Mesenchymal stem cell (in vitro differentiated cells and primary cell): ENCODE results near the gene WDR49.

Experiments
- DNase-seq: peaks from one replicate; pipeline ENCODE4 v3.0.0-alpha.2; 2013
- H2AFZ ChIP-seq: one replicate; pipeline ENCODE4 v1.6.1; 2013; ENCODE audit warnings: low read depth, mild to moderate bottlenecking, control low read depth, inconsistent platforms, low read length, moderate library complexity
- H2AK5ac ChIP-seq: 2 replicates; pipeline ENCODE4 v1.6.1; 2013; ENCODE audit warnings: low read length, moderate library complexity, mild to moderate bottlenecking, inconsistent platforms; ENCODE audit not compliant: severe bottlenecking
- H2BK120ac ChIP-seq: one replicate; pipeline ENCODE4 v1.6.1; 2013; ENCODE audit warnings: low read depth, mild to moderate bottlenecking, inconsistent platforms, low read length, moderate library complexity
- H2BK12ac ChIP-seq, 2 experiments: one replicate each; pipeline ENCODE4 v1.6.1; 2013; ENCODE audit warnings: inconsistent platforms in 2 of 2, low read length in 2 of 2, mild to moderate bottlenecking in 2 of 2, moderate library complexity in 2 of 2, control low read depth in 1 of 2
- H2BK15ac ChIP-seq: one replicate; pipeline ENCODE4 v1.6.1; 2013; ENCODE audit warnings: mild to moderate bottlenecking, low read depth, inconsistent platforms; ENCODE audit not compliant: poor library complexity, severe bottlenecking
- H2BK5ac ChIP-seq: 2 replicates; pipeline ENCODE4 v1.6.1; 2013; ENCODE audit warnings: low read depth, mild to moderate bottlenecking, low read length, control low read depth, inconsistent platforms; ENCODE audit not compliant: poor library complexity, severe bottlenecking
- H3K14ac ChIP-seq, 2 experiments: one replicate each; pipeline ENCODE4 v1.6.1; 2013; ENCODE audit warnings: inconsistent platforms in 2 of 2, low read length in 2 of 2, control low read depth in 1 of 2, mild to moderate bottlenecking in 1 of 2, moderate library complexity in 1 of 2
- H3K18ac ChIP-seq, 2 experiments: one replicate each; pipeline ENCODE4 v1.6.1; 2013; ENCODE audit warnings: inconsistent platforms in 2 of 2, low read length in 2 of 2, control low read depth in 1 of 2, low read depth in 1 of 2, mild to moderate bottlenecking in 1 of 2
- H3K23ac ChIP-seq, 2 experiments: one replicate each; pipeline ENCODE4 v1.6.1; 2013; ENCODE audit warnings: inconsistent platforms in 2 of 2, low read length in 2 of 2, mild to moderate bottlenecking in 2 of 2, moderate library complexity in 2 of 2, control low read depth in 1 of 2
- H3K27ac ChIP-seq: 2 replicates; pipeline ENCODE4 v1.5.1; 2013; ENCODE audit warnings: mild to moderate bottlenecking, moderate library complexity, low read length, control low read depth, inconsistent platforms; ENCODE audit not compliant: poor library complexity, severe bottlenecking
- H3K27me3 ChIP-seq, 2 experiments: 2 replicates each; pipeline versions ENCODE4 v1.6.1 to v1.7.0; 2013; ENCODE audit warnings: low read length in 2 of 2, mild to moderate bottlenecking in 2 of 2, moderate library complexity in 2 of 2, control low read depth in 1 of 2, inconsistent platforms in 1 of 2; ENCODE audit not compliant: control insufficient read depth in 1 of 2, insufficient read depth in 1 of 2
- H3K36me3 ChIP-seq, 2 experiments: 2 replicates each; pipeline versions ENCODE4 v1.6.1 to v1.7.0; 2013; ENCODE audit warnings: low read length in 2 of 2, control low read depth in 1 of 2, inconsistent platforms in 1 of 2, low read depth in 1 of 2, mild to moderate bottlenecking in 1 of 2; ENCODE audit not compliant: insufficient read depth in 2 of 2, control insufficient read depth in 1 of 2
- H3K4ac ChIP-seq, 2 experiments: one replicate each; pipeline ENCODE4 v1.6.1; 2013; ENCODE audit warnings: inconsistent platforms in 2 of 2, low read length in 2 of 2, mild to moderate bottlenecking in 2 of 2, moderate library complexity in 2 of 2, control low read depth in 1 of 2, low read depth in 1 of 2
- H3K4me1 ChIP-seq: 2 replicates; pipeline ENCODE4 v1.6.1; 2013; ENCODE audit warnings: low read depth, low read length, control low read depth; ENCODE audit not compliant: control insufficient read depth, insufficient read depth
- H3K4me2 ChIP-seq: 2 replicates; pipeline ENCODE4 v1.6.1; 2013; ENCODE audit warnings: low read length, mild to moderate bottlenecking, inconsistent platforms; ENCODE audit not compliant: poor library complexity, severe bottlenecking
- H3K4me3 ChIP-seq, 2 experiments: 2 replicates each; pipeline versions ENCODE4 v1.5.1 to v1.7.0; 2013; ENCODE audit warnings: low read length in 2 of 2, mild to moderate bottlenecking in 2 of 2, control low read depth in 1 of 2, low read depth in 1 of 2; ENCODE audit not compliant: insufficient read depth in 1 of 2
- H3K79me1 ChIP-seq: replicated peaks from 2 replicates; pipeline ENCODE4 v1.6.1; 2013; ENCODE audit warnings: mild to moderate bottlenecking, control low read depth, low read length, inconsistent platforms; ENCODE audit not compliant: poor library complexity, severe bottlenecking
- H3K9ac ChIP-seq: 2 replicates; pipeline ENCODE4 v1.7.0; 2013; ENCODE audit warnings: mild to moderate bottlenecking, low read length, moderate library complexity
- H3K9me3 ChIP-seq: 2 replicates; pipeline ENCODE4 v1.7.0; 2013; ENCODE audit warnings: mild to moderate bottlenecking, low read length; ENCODE audit not compliant: control insufficient read depth
- H4K8ac ChIP-seq: one replicate; pipeline ENCODE4 v1.6.1; 2013; ENCODE audit warnings: inconsistent platforms, mild to moderate bottlenecking, low read length, moderate library complexity
- H4K91ac ChIP-seq: one replicate; pipeline ENCODE4 v1.6.1; 2013; ENCODE audit warnings: mild to moderate bottlenecking, low read length, inconsistent platforms
- WGBS: methylation state at CpG from one replicate; pipeline ENCODE4 v1.1.7; 2013; ENCODE audit warnings: mixed read lengths; 5-methylcytosine and 5-hydroxymethylcytosine counted together

WDR49 gene

GRCh38 chr3:167480748-167481147 lies 173.0 kb downstream of the WDR49 start:
- no peak overlapping the region for H3K4me3 ChIP-seq

GRCh38 chr3:167473863-167474262 lies 179.9 kb downstream of the WDR49 start, which contains the start of gene SERPINI2:
SERPINI2 (minus strand) TSS chr3:167474042; CDS start chr3:167471834, 2,208 bp downstream.
- Histone ChIP-seq H3K4ac (no peak within 1 kb of the TSS), H2BK15ac (no peak within 1 kb of the TSS)

More at GRCh38 chr3:167480748-167481147, 173.0 kb downstream of the WDR49 start:
- Histone ChIP-seq H3K18ac (no peak overlapping the region), H4K8ac (no peak overlapping the region), H3K27me3 (no peaks in the 10 kb centered on the region), H2BK120ac (no peak overlapping the region), H2AK5ac (no peak overlapping the region), H3K79me1 (no peaks in the 10 kb centered on the region), H2BK15ac (no peak overlapping the region), H2AFZ (no peak overlapping the region), H3K36me3 (no peaks in the 10 kb centered on the region), H3K9ac (no peak overlapping the region), H4K91ac (no peak overlapping the region), H3K4ac (no peak overlapping the region), H2BK12ac (no peak overlapping the region), H3K4me1 (no peaks in the 10 kb centered on the region), H3K4me2 (no peak overlapping the region), H3K9me3 (no peaks in the 10 kb centered on the region), H3K14ac (no peak overlapping the region), H3K27ac (no peak overlapping the region), H2BK5ac (no peak overlapping the region), H3K23ac (no peak overlapping the region)
- WGBS: 79% methylated on average over 2 of the region's 2 CpGs
- DNase-seq: no peak

GRCh38 chr3:167469381-167469780 lies 184.4 kb downstream of the WDR49 start:
- Histone ChIP-seq H3K36me3 (no peaks in the 10 kb centered on the region), H3K23ac (no peak overlapping the region), H2AK5ac (no peak overlapping the region), H2BK12ac (no peak overlapping the region), H3K4me2 (no peak overlapping the region), H4K91ac (no peak overlapping the region), H3K4ac (no peak overlapping the region), H2BK15ac (no peak overlapping the region), H3K79me1 (no peaks in the 10 kb centered on the region), H3K27me3 (no peaks in the 10 kb centered on the region), H2BK5ac (no peak overlapping the region), H3K9me3 (no peaks in the 10 kb centered on the region), H2AFZ (no peak overlapping the region), H3K4me1 (no peaks in the 10 kb centered on the region), H3K9ac (no peak overlapping the region), H3K14ac (no peak overlapping the region), H3K4me3 (no peak overlapping the region), H3K18ac (no peak overlapping the region), H3K27ac (no peak overlapping the region), H4K8ac (no peak overlapping the region), H2BK120ac (no peak overlapping the region)
- no peak for DNase-seq
- WGBS: 100% methylated on average over 3 of the region's 3 CpGs

More at GRCh38 chr3:167473863-167474262, 179.9 kb downstream of the WDR49 start, which contains the start of gene SERPINI2:
- no peak within 1 kb of the TSS for H3K23ac ChIP-seq
- no peak within 1 kb of the TSS for H4K8ac ChIP-seq
- WGBS: 91% methylated on average over 2 of the region's 4 CpGs
- no peak within 1 kb of the TSS for H2AFZ ChIP-seq
- H3K4me1 ChIP-seq: no peaks in the 10 kb centered on the region
- H3K27ac ChIP-seq: no peak within 1 kb of the TSS
- H3K9ac ChIP-seq: no peak within 1 kb of the TSS
- DNase-seq: no peak
- no peak within 1 kb of the TSS for H2BK12ac ChIP-seq
- no peak within 1 kb of the TSS for H3K14ac ChIP-seq
- no peaks in the 10 kb centered on the region for H3K9me3 ChIP-seq
- H3K36me3 ChIP-seq: no peaks in the 10 kb centered on the region
- H4K91ac ChIP-seq: no peak within 1 kb of the TSS
- H2BK5ac ChIP-seq: no peak within 1 kb of the TSS
- H3K18ac ChIP-seq: no peak within 1 kb of the TSS
- no peak within 1 kb of the TSS for H3K4me2 ChIP-seq
- no peak within 1 kb of the TSS for H2BK120ac ChIP-seq
- H3K27me3 ChIP-seq: no peaks in the 10 kb centered on the region
- no peaks in the 10 kb centered on the region for H3K79me1 ChIP-seq
- no peak within 1 kb of the TSS for H3K4me3 ChIP-seq
- H2AK5ac ChIP-seq: no peak within 1 kb of the TSS

GRCh38 chr3:167467848-167468611 lies 185.7 kb downstream of the WDR49 start:
- no peaks in the 10 kb centered on the region for H3K27me3 ChIP-seq
- no peak overlapping the region for H3K9ac ChIP-seq
- no peak for DNase-seq
- no peak overlapping the region for H3K4ac ChIP-seq
- H2BK120ac ChIP-seq: no peak overlapping the region
- H4K91ac ChIP-seq: no peak overlapping the region
- no peak overlapping the region for H2AFZ ChIP-seq
- H3K4me1 ChIP-seq: no peaks in the 10 kb centered on the region
- no peak overlapping the region for H3K18ac ChIP-seq
- no peak overlapping the region for H2BK15ac ChIP-seq
- H2AK5ac ChIP-seq: no peak overlapping the region
- H3K23ac ChIP-seq: no peak overlapping the region
- no peak overlapping the region for H3K14ac ChIP-seq
- WGBS: 83% methylated on average over 1 of the region's 5 CpGs
- H3K36me3 ChIP-seq: no peaks in the 10 kb centered on the region
- H3K79me1 ChIP-seq: no peaks in the 10 kb centered on the region
- H3K9me3 ChIP-seq: no peaks in the 10 kb centered on the region
- H2BK12ac ChIP-seq: no peak overlapping the region
- H2BK5ac ChIP-seq: no peak overlapping the region
- no peak overlapping the region for H4K8ac ChIP-seq
- no peak overlapping the region for H3K4me3 ChIP-seq
- no peak overlapping the region for H3K4me2 ChIP-seq
- H3K27ac ChIP-seq: no peak overlapping the region
